Stimulated activated CD4-positive, alpha-beta T cell treated with anti-CD3 and anti-CD28 coated beads, Interleukin-4, amount 100 ng/mL, for 24 hours (primary cell): ENCODE data around the gene LAMA2.

ENCODE experiments used
- DNase-seq: peaks from one replicate; pipeline ENCODE4 v3.0.0-alpha.2; 2020

LAMA2 gene

GRCh38 chr6:129546702-129547101 lies 663.8 kb downstream of the LAMA2 start:
- DNase-seq, result no peak

GRCh38 chr6:129551486-129551885 lies 668.5 kb downstream of the LAMA2 start:
- no peak for DNase-seq

- DNase-seq, result no peak
These were observed 669.5 kb downstream of the LAMA2 start for GRCh38 chr6:129552413-129552812.

- DNase-seq, result no peak
These were observed 672.4 kb downstream of the LAMA2 start for GRCh38 chr6:129555206-129555832.

GRCh38 chr6:129558248-129558647 lies 675.3 kb downstream of the LAMA2 start:
- DNase-seq, result no peak

- DNase-seq, result no peak
These were observed 682.4 kb downstream of the LAMA2 start for GRCh38 chr6:129565366-129565765.

- no peak for DNase-seq
These were observed 682.9 kb downstream of the LAMA2 start for GRCh38 chr6:129565811-129566210.
